Measurements from ENCODE around the gene SLC6A1. TPM values are rescaled to one million over a fixed set of nuclear protein-coding genes. Genes with fewer than 3 reads are reported as not detected.

SLC6A1 gene
- total RNA-seq, 1 experiment from 2014 or later: not detected

DNA sequence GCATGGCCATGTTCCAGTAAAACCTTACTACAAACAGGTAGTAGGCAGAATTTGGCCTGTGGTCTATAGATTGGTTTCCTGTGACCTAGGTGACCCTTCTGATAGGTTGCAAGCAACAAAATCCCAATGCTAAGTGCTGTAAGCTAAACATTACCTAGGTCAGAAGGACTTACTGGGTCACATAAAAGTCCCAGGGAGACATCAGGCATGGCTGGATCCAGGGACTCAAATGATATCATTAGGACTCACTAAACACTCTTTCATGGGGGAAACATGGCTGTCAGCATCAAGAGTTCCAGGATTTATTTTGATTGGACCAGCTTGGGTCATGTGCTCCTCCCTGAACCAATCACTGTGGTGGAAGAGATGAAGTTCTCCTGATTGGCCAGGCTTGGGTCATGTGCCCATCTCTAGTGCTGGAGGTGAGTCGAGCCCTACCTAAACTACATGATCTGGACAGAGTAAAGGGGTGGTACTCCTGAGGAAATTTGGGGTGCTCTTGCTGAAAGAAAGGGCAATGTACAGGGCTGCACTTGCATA is 16.8 kb upstream of the SLC6A1 start:
- Mint-ChIP-seq H3K27me3 (ENCODE audit: low read depth) (peaks cover 12% of the 10 kb centered on the region), H3K4me3 (no peak overlapping the region), H3K27ac (no peak overlapping the region), H3K4me1 (peaks cover 20 to 28% of the 10 kb centered on the region in 2 experiments), H3K36me3 (ENCODE audit: insufficient read depth in 1 of 3, low read depth in 3 of 3) (no peaks in the 10 kb centered on the region; a peak in 1 of 7 replicates), H3K9me3 (no peaks in the 10 kb centered on the region)
- TF ChIP-seq, protein P1, sequence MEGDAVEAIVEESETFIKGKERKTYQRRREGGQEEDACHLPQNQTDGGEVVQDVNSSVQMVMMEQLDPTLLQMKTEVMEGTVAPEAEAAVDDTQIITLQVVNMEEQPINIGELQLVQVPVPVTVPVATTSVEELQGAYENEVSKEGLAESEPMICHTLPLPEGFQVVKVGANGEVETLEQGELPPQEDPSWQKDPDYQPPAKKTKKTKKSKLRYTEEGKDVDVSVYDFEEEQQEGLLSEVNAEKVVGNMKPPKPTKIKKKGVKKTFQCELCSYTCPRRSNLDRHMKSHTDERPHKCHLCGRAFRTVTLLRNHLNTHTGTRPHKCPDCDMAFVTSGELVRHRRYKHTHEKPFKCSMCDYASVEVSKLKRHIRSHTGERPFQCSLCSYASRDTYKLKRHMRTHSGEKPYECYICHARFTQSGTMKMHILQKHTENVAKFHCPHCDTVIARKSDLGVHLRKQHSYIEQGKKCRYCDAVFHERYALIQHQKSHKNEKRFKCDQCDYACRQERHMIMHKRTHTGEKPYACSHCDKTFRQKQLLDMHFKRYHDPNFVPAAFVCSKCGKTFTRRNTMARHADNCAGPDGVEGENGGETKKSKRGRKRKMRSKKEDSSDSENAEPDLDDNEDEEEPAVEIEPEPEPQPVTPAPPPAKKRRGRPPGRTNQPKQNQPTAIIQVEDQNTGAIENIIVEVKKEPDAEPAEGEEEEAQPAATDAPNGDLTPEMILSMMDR (conservative IDR thresholded peaks at IDR 0.05): no peak
- Histone ChIP-seq H4K8ac (replicated peaks; ENCODE audit: insufficient read length, low read depth, low read length) (no peak overlapping the region), H3K79me2 (ENCODE audit: insufficient read depth, low read length) (no peaks in the 10 kb centered on the region), H3K14ac (ENCODE audit: insufficient read depth, low read length) (no peak overlapping the region), H3K4me1 (ENCODE audit: insufficient read depth, low read length) (peaks cover 13% of the 10 kb centered on the region; the same call in 1 of the 2 replicates), H4K20me1 (ENCODE audit: control insufficient read depth, insufficient read depth, insufficient read length) (no peaks in the 10 kb centered on the region), H3K9me3 (ENCODE audit: control insufficient read depth, low read depth, low read length) (no peaks in the 10 kb centered on the region), H3K18ac (ENCODE audit: insufficient read length, low read depth, low read length) (no peak overlapping the region), H3K23me2 (ENCODE audit: insufficient read length, low read depth, low read length, poor library complexity, severe bottlenecking) (no peaks in the 10 kb centered on the region), H3K9ac (ENCODE audit: extremely low read depth, insufficient read length, low read length) (no peak overlapping the region), H4K91ac (ENCODE audit: insufficient read length, low read depth, low read length) (no peak overlapping the region), H3K56ac (ENCODE audit: insufficient read length, low read depth, low read length) (no peak overlapping the region), H3K27me3 (ENCODE audit: insufficient read depth, low read length) (no peaks in the 10 kb centered on the region), H2BK5ac (ENCODE audit: insufficient read length, low read length) (no peak overlapping the region), H2AFZ (ENCODE audit: low read length) (no peak overlapping the region), H3K4ac (ENCODE audit: low read depth, low read length) (no peak overlapping the region), H2AK5ac (ENCODE audit: insufficient read length, low read length) (no peak overlapping the region), H2BK120ac (ENCODE audit: low read depth, low read length, poor library complexity, severe bottlenecking) (no peak overlapping the region), H2BK20ac (ENCODE audit: low read depth, low read length, poor library complexity, severe bottlenecking) (no peak overlapping the region), H3K4me2 (ENCODE audit: insufficient read depth, insufficient read length, low read length) (no peak overlapping the region), H3K27ac (ENCODE audit: insufficient read length, low read depth, low read length) (no peak overlapping the region), H2BK12ac (ENCODE audit: insufficient read length, low read depth, low read length) (no peak overlapping the region), H3T11ph (ENCODE audit: low read length) (no peak overlapping the region), H2BK15ac (ENCODE audit: low read depth, low read length) (no peak overlapping the region), H3K79me1 (ENCODE audit: insufficient read depth, low read depth, low read length, poor library complexity, severe bottlenecking) (no peaks in the 10 kb centered on the region), H3K23ac (ENCODE audit: insufficient read length, low read depth, low read length) (no peak overlapping the region), H4K5ac (ENCODE audit: insufficient read length, low read depth, low read length) (no peak overlapping the region)
- no peak for DNase-seq
- no CpG with 5 or more reads among the region's 1 CpG for WGBS (ENCODE audit: extremely low coverage, insufficient read length, low lambda C conversion rate)
